Measurements from ENCODE around the gene WDR62.

Gene WDR62

GRCh38 chr19:36081894-36082293, 27.2 kb downstream of the WDR62 start:
- DNase-seq, result no peak

- no peak for DNase-seq
Measured at GRCh38 chr19:36082916-36083315, 28.2 kb downstream of the WDR62 start.

- DNase-seq, result no peak
Measured at GRCh38 chr19:36084231-36085009, 29.7 kb downstream of the WDR62 start.

DNA sequence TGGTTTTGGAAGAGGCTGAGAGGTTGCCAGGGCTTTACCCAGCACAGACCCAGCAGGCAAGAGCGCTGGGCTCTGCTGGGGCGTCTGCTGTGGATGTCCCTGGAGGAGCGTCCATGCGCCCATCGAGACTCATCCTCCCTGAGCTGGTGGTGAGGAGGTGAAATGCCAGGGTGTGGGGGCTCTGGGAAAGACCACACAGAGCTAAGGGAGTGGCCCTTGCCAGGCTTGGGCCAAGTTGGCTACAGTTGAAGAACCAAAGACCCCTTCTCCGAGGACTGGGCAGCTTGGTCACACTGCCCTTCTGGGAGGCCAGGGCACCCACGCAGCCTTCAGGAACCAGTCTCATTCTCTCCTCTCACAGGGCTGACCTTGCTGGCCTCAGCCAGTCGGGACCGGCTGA, 31.6 kb downstream of the WDR62 start:
- no peak for DNase-seq

- no peak for DNase-seq
Measured at GRCh38 chr19:36089847-36090246, 35.1 kb downstream of the WDR62 start.

DNA sequence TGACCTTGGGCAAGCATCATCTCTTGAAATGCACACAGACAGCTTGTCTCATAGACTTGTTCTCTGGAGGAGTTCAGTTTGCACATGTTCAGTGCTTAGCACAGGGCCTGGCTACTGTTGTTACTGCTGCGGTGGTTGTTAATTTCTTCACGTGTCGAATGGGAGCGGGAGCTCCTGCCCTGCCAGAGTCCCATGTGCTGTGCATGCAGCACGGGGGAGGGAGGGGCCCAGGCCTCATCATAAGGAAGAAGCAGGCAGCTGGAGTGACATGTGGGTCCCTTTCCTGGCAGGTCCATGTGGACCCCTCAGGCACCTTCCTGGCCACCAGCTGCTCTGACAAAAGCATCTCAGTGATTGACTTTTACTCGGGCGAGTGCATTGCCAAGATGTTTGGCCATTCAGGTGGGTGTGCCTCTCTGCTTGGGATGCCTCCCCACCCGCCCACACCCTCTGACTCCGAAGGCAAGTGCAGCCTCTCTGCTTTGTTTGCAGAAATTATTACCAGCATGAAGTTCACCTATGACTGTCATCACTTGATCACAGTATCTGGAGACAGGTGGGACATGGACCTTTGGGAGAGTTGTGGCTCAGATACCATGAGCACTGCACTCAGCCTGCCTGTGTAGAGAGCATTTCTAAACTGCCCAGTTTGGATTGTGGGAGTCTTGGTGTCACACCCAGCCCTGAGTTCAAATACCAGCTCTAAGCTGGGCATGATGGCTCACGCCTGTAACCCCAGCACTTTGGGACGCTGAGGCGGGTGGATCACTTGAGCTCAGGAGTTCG, 36.4 kb downstream of the WDR62 start:
- no peak for DNase-seq

GRCh38 chr19:36092566-36092965, 37.9 kb downstream of the WDR62 start:
- no peak for DNase-seq

DNA sequence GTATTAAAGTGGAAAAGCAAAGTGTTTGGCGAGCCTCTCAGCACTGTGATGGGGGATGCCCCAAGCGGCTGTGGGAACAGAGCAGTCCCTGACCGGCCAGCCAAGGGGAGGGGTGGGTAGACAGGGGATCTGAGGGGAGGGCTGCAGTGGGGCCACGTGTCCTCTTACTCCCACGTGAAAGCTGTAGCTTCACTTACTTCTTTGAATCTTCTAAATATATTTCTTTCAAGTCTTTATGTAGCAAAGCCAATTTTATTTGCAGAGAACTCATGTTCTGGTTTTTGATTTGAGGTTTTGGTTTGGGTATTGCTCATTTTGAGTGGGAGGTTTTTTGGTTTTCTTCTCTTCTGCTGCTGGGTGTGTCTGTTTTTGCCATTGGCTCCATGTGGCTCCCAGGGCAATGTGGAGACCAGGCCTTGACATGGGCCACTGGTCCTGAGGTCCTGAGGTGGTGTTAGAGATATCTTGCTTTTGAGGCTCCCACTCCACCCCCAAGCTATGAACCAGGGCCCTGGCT, 38.5 kb downstream of the WDR62 start:
- no peak for DNase-seq

DNA sequence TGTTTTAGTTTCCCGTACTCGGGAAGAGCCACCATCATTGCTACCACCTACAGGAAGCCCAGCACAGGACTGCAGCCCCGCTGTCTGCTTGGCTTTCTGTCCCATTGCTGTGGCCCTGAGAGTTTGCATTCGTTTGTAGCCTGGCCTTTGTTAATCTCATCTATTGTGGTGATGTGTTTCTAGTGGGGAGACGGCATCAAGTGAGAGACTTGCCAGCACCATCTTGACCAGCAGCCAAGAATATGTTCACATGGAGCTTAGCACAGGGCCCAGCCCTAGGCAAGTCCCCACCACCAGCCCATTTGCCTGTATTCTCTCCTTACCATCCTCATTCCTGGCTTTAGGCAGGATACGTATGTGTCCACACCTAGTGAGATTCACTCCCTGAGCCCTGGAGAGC, 39.0 kb downstream of the WDR62 start:
- no peak for DNase-seq

DNA sequence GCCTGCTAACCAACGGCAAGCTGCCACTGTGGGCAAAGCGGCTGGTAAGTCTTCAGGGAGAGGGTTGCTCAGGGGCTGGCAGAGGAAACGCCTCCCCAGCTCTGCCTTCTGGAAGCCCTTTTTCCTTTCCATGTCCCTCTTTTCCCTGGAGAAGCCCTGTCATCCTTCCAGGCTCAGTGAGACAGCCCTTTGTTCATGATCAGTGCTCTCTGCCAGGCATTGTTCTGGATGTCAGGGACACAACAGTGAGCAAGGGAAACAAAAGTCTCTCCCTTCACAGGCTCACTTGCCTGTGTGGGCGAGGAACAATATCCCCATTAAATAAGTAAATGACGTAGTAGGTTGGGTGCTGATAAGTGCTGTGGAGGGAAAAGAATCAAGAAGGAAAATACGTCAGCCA, 42.3 kb downstream of the WDR62 start:
- DNase-seq, result no peak

DNA sequence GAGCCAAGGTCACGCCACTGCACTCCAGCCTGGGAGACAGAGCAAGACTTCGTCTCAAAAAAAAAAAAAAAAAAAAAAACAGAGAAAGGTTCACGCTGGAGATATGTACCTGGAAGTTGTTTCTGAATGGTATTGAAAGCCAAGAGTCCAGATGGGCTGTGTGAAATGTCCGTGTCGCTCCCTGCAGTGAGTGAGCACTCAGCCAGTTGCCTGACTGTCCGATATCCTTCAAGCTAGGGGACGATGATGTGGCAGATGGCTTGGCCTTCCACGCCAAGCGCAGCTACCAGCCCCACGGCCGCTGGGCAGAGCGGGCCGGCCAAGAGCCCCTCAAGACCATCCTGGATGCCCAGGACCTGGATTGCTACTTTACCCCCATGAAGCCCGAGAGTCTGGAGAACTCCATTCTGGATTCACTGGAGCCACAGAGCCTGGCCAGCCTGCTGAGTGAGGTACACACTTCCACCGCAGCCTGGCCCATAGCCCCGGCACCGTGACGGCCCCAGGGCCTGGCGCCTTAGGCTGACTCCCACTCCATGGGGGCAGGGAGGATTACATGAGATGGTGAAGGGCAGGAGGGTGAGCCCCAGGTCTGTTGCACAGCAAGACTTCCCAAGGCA, 44.6 kb downstream of the WDR62 start:
- DNase-seq, result no peak

DNA sequence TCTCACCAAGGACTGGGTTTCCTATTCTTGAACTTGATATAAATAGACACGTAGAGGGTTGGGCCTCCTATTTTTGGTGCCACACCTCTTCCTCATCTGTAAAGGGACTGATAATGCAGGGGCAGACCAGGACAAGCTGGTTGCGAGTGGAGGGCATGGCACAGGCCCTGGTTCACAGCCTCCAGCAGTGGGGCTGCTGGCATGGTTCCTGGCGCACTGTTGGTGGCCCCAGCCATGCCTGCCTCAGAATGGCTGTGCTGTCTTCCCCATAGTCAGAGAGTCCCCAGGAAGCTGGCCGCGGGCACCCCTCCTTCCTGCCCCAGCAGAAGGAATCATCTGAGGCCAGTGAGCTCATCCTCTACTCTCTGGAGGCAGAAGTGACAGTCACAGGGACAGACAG, 45.8 kb downstream of the WDR62 start:
- DNase-seq, result no peak

DNA sequence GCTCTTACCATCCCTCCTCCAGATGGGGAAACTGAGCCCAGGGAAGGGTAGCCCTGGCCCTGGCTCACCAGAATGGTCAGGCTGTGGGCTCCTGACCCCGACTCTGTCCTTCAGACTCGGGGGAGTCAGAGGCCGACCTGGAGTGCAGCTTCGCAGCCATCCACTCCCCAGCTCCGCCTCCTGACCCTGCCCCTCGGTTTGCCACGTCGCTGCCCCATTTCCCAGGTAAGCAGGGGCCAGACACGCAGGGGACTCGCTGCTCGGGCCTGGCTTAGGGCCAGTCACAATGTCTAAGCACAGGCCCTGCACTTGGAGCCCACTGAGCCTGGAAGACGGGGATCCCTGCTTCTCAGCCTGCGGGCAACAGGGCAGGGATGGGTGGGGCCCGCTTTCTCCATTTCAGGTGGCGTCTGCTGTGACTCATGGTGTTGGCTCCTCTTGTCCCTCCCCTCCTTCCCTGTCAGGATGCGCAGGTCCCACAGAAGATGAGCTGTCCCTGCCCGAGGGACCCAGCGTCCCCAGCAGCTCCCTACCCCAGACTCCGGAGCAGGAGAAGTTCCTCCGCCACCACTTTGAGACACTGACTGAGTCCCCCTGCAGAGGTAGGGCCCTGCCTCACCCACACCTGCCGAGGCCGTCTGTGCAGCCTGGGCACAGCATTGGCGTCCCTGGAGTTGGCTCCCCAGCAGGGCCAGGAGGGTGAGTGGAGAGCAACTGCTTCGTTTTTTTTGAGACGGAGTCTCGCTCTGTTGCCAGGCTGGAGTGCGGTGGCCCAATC, 47.0 kb downstream of the WDR62 start:
- no peak for DNase-seq

GRCh38 chr19:36103040-36103626, 48.4 kb downstream of the WDR62 start:
- no peak for DNase-seq

GRCh38 chr19:36103842-36104552, 49.3 kb downstream of the WDR62 start:
- DNase-seq, result no peak

GRCh38 chr19:36106441-36106840, 51.7 kb downstream of the WDR62 start:
- no peak for DNase-seq

GRCh38 chr19:36106991-36107390, 52.3 kb downstream of the WDR62 start:
- no peak for DNase-seq

- no peak for DNase-seq
Measured at GRCh38 chr19:36108684-36109083, 54.0 kb downstream of the WDR62 start.

- no peak for DNase-seq
Measured at GRCh38 chr19:36110487-36111199, 55.9 kb downstream of the WDR62 start, which contains the start of gene OVOL3. TSS of gene OVOL3 (plus strand) at chr19:36111143. CDS start at chr19:36111203, 60 bp downstream.

- no peak for DNase-seq
Measured at GRCh38 chr19:36111200-36111539, 56.5 kb downstream of the WDR62 start.

DNA sequence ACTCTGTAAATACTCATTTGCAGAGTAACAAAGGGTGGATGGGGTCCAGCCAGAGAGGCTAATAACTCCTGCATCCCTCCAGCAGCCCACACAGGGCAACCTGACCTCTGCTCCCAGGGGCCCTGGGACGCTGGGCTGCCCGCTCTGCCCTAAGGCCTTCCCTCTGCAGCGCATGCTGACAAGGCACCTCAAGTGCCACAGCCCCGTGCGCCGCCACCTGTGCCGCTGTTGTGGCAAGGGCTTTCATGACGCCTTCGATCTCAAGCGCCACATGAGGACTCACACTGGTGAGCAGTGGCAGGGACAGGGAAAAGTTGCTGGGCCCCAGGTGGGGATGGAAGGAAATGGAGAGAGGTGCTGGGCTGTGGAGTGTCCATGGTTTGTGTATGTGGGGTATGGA, 58.0 kb downstream of the WDR62 start:
- no peak for DNase-seq

Data from right hindlimb (tissue), 1 donor.